Suppressor macrophage treated with lipopolysaccharide for 4 hours (primary cell): Measurements from ENCODE around the gene THPO.
"Not testable (repeated sequence)": the region's sequence is repeated elsewhere in the genome, so short reads cannot be mapped to it uniquely, and the experiment has no call there.

Experiments used
- DNase-seq: peaks from one replicate; pipeline ENCODE4 v3.0.0-alpha.2; 2020

THPO gene

GRCh38 chr3:184347321-184348056 is 30.5 kb downstream of the THPO start:
- no peak for DNase-seq

- no peak for DNase-seq
Observed at GRCh38 chr3:184346480-184347190, 31.4 kb downstream of the THPO start.

DNA sequence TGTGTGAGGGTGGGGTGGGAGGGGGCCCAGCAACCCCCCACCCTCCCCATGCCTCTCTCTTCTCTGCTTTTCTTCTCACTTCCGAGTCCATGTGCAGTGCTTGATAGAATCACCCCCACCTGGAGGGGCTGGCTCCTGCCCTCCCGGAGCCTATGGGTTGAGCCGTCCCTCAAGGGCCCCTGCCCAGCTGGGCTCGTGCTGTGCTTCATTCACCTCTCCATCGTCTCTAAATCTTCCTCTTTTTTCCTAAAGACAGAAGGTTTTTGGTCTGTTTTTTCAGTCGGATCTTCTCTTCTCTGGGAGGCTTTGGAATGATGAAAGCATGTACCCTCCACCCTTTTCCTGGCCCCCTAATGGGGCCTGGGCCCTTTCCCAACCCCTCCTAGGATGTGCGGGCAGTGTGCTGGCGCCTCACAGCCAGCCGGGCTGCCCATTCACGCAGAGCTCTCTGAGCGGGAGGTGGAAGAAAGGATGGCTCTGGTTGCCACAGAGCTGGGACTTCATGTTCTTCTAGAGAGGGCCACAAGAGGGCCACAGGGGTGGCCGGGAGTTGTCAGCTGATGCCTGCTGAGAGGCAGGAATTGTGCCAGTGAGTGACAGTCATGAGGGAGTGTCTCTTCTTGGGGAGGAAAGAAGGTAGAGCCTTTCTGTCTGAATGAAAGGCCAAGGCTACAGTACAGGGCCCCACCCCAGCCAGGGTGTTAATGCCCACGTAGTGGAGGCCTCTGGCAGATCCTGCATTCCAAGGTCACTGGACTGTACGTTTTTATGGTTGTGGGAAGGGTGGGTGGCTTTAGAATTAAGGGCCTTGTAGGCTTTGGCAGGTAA is 32.5 kb downstream of the THPO start:
- DNase-seq = peak; percentile 80

DNA sequence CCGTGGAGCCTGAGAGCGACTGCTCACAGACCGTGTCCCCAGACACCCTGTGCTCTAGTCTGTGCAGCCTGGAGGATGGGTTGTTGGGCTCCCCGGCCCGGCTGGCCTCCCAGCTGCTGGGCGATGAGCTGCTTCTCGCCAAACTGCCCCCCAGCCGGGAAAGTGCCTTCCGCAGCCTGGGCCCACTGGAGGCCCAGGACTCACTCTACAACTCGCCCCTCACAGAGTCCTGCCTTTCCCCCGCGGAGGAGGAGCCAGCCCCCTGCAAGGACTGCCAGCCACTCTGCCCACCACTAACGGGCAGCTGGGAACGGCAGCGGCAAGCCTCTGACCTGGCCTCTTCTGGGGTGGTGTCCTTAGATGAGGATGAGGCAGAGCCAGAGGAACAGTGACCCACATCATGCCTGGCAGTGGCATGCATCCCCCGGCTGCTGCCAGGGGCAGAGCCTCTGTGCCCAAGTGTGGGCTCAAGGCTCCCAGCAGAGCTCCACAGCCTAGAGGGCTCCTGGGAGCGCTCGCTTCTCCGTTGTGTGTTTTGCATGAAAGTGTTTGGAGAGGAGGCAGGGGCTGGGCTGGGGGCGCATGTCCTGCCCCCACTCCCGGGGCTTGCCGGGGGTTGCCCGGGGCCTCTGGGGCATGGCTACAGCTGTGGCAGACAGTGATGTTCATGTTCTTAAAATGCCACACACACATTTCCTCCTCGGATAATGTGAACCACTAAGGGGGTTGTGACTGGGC is 33.3 kb downstream of the THPO start:
- DNase-seq = no peak

DNA sequence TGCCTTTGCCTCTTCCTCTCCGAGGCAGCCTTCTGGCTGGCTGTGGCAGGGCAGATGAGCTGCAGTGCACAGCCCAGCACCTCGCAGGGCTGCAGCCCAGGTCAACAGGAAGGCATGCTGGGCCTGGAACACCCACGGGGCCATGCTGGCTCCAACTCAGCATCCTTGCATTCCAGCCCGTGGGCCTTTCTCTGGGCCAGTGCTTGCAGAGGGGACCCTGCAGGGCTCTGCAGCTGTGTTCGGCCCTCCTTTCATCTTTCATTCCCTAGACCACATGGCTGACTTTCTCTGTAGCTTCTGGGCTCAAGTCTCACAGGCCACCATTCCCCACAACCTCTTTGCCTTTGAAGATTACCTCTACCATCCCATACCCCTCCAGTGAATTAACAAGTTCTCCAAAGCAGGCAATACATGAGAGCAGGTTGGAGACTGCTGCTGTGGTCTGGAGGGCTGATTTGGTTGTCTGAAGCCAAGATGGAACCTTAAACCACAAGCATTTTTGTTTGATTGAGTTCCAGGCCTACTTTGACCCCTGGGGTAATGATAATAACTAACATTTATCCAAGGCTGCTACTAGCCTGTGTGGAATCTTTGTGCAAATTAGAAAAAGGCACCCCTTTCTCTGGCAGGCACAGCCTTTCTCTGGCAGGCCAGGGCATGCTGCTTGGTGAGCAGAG is 34.7 kb downstream of the THPO start:
- no peak for DNase-seq

- DNase-seq = no peak
Observed at GRCh38 chr3:184341925-184342324, 36.1 kb downstream of the THPO start.

DNA sequence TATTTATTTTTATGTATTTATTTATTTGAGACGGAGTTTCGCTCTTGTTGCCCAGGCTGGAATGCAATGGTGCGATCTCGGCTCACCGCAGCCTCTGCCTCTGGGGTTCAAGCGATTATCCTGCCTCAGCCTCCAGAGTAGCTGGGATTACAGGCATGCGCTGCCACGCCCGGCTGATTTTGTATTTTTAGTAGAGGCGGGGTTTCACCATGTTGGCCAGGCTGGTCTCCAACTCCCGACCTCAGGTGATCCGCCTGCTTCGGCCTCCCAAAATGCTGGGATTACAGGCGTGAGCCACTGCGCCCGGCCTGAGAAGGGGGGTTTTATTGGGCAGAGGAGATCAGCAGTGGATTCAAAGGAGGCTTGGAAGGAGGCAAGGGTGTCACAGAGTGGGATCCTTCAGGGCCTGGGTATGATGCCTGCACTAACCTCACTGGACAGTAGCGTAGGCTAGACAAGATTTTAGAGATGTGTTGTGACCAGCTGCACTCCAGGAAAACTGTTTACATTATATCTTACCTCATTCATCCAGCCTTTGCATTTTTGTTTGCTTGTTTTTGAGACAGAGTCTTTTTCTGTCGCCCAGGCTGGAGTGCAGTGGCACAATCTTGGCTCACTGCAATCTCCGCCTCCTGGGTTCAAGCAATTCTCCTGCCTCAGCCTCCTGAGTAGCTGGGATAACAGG is 38.4 kb downstream of the THPO start:
- not testable (repeated sequence) for DNase-seq

DNA sequence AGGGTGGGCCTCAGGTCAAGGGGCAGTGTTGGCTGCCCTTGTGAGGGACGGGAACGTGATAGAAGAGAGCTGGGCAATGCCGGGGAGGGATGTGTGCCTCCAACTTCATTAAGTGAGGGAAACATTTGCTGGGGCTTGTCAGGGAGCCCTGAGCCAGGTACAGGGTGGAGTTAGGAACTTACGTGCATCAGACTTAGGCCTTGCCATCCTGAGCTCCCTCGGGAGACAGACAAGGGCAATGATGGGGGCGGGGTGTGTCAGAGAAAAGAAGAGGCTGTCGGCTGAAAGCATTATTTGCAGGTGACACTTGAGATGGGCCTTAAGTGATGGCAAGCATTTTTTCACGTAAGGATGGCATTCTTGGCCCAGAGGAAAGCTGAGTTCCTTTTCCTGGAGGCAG is 39.0 kb downstream of the THPO start:
- DNase-seq = no peak

- no peak for DNase-seq
Observed at GRCh38 chr3:184338511-184338945, 39.5 kb downstream of the THPO start.

DNA sequence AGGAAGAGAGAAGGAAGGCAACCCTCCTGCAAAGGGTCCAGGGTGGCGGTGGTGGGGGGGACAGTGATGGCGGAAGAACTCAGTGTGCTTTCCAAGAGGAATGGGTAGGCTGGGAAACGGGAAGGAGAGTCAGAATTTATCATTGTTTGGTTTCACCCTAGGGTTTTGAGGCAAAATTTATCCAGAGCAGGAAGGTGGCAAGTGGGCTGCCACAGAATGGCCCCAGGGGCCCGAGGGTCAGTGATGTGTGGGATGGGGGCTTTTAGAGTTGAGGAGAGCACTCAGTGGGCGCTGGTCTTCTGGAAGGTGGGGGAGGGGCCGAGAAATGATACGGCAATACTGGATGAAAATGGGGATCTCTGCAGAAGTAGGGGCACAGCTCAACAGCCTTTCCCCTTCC is 40.0 kb downstream of the THPO start:
- DNase-seq = no peak

DNA sequence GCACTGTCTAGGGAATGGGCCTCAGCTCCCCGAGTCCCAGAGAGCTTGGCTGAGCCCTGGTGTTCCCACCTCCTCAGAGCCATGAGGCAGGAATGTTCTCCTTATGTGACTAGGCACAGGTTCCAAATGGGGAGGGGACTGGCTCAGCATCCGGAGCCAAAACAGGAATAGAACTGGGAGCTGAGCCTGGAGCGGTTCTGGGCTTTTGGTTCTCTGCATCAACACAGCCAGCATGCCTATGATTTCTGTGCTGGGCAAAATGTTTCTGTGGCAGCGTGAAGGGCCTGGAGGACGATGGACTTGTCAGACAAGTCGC is 40.6 kb downstream of the THPO start, which contains the start of gene FAM131A:
FAM131A (plus strand) TSS at position 202 of the 316 bp plus-strand sequence; CDS start at position 233, 31 bp downstream.
- DNase-seq = no peak

- peak; percentile 52 for DNase-seq
Observed at GRCh38 chr3:184336547-184337398, 41.2 kb downstream of the THPO start.

DNA sequence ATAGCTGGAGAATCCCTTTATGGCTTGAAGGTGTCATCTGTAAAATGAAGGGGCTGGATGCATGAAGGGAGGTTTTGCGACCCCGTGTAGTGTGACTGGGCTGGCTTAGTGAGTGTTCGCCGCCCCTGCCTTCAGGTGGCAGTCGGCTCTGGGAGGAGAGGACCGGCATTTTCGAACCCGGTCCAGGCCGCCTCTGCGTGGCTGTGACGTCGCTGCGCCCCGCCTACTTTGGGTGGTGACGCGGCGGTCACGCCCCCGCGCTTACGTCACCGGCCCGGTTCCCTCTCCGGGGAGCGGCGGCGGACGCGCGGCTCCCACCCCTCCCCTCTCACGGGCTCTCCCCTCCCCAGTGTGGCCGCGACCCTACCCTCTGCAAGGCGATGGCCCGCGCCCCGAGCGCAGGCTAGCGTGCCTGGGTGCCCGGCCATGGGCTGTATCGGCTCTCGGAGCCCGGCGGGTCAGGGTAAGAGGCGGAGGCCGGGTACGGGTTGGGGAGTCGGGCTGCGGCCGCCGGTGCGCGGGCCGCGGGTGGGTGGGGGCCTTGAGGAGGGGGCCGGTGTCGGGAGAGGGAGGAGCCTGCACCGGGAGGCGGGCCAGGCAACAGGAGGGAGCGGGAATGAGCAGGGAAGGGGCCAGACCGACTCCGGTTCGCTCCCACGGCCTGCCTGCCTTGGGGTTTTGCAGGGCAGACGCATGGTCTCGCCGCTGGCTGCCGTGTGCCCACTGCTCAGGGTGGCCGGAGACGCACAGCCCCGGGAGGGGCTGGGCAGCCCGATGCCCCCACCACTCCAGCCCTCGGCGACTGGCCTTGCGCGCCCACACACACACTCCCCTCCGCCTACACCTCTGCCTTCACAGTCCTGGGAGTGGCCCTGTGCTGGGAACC is 42.1 kb downstream of the THPO start:
- peak; percentile 87 for DNase-seq

DNA sequence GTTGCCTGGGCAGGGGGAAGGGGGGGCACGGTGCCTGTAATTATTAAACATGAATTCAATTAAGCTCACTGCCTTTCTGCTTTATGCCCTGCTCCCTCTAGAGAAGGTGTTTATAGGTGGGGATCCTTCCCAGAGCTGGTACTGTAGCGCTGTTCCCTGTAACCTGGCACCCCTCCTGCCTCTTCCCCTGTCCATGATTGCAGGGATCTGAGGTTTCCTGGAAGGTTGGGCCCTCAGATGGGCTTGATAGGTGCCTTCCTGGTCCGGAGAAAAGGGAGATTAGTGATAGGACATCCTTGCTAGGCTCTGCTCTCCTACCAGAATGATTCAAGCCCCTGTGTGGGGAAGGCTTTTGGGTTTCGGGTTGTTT is 42.7 kb downstream of the THPO start:
- no peak for DNase-seq

- DNase-seq = peak; percentile 39
Observed at GRCh38 chr3:184334470-184335158, 43.4 kb downstream of the THPO start.

GRCh38 chr3:184333700-184334099 is 44.3 kb downstream of the THPO start:
- no peak for DNase-seq

GRCh38 chr3:184333190-184333589 is 44.8 kb downstream of the THPO start:
- no peak for DNase-seq

DNA sequence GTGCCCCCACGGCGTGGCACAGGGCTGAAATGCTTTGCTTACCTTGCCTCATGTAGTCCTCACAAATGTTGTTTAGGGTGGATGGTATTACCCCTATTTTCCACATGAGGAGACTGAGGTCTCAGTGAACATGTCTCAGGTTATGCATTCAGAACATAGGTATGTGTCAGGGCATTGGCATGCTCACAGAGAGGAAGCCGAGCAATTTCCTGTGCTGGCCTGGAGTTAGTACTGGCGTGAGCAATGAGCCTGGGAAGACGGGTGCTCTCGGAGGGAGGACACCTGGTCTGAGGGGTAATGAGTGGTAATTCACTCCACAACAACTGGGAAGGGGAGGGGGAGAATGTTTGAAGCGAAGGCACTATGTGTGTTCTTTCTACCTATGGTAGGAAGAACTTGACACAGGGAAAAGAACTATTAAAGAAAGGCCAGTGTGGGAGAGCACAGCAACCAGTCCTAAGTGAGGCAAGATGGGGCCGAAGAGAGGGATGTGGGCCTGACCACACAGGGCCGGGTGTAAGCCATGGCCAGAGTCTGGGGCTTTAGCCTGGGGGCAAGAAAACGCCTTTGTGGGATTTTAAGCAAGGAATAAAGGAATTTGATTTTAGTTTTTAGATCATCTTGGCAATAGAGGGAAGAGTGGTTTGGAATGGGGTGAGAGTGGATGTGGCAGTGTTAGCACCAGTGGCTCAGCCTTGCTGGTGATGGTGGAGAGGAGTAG is 45.5 kb downstream of the THPO start:
- DNase-seq = no peak
